Activated CD8-positive, alpha-beta memory T cell treated with anti-CD3 and anti-CD28 coated beads, Interleukin-2, amount 10 ng/mL, durations not matched to agents 7 days and 5 days (primary cell): ENCODE measurements around the gene ANKRD10. TPM values are rescaled to one million over a fixed set of nuclear protein-coding genes. Genes with fewer than 3 reads are reported as not detected.
A peak's percentile ranks its signal among the peaks of the same experiment; 100 is the strongest.

Experiments used
- ATAC-seq: fragments of 150-1000 bp; cut with Tn5 transposase; one replicate; pipeline ENCODE4 v1.10.0; 2021; ENCODE audit warnings: moderate library complexity
- CTCF ChIA-PET: fragments of 350-600 bp; sonication (Branson Sonifier 250); formaldehyde crosslinking; loops from one replicate; lab custom pipeline; 2021; ENCODE audit warnings: antibody characterized with exemption; lab: Charles Lee
- DNase-seq: peaks from one replicate; pipeline ENCODE4 v3.0.0-alpha.2; 2020
- H3K27ac Mint-ChIP-seq: one replicate; pipeline ENCODE4 v1.8.0; 2021; ENCODE audit warnings: mild to moderate bottlenecking, mixed read lengths
- H3K27me3 Mint-ChIP-seq: one replicate; pipeline ENCODE4 v1.8.0; 2021; ENCODE audit warnings: mixed read lengths
- H3K36me3 Mint-ChIP-seq: one replicate; pipeline ENCODE4 v1.8.0; 2021; ENCODE audit warnings: mild to moderate bottlenecking, mixed read lengths
- H3K4me1 Mint-ChIP-seq: one replicate; pipeline ENCODE4 v1.8.0; 2021; ENCODE audit warnings: mixed read lengths
- H3K4me3 Mint-ChIP-seq: one replicate; pipeline ENCODE4 v1.8.0; 2021; ENCODE audit warnings: mild to moderate bottlenecking, moderate library complexity, mixed read lengths
- H3K9me3 Mint-ChIP-seq: one replicate; pipeline ENCODE4 v1.8.0; 2022; ENCODE audit warnings: low read depth, mixed read lengths
- total RNA-seq, 2 experiments: library from RNA; stranded (reverse); gene quantifications; one replicate each; pipeline ENCODE4 v1.2.3, GENCODE V29; 2021

The ANKRD10 gene
- total RNA-seq, 2 experiments from 2014 or later = 120 to 143 TPM

DNA sequence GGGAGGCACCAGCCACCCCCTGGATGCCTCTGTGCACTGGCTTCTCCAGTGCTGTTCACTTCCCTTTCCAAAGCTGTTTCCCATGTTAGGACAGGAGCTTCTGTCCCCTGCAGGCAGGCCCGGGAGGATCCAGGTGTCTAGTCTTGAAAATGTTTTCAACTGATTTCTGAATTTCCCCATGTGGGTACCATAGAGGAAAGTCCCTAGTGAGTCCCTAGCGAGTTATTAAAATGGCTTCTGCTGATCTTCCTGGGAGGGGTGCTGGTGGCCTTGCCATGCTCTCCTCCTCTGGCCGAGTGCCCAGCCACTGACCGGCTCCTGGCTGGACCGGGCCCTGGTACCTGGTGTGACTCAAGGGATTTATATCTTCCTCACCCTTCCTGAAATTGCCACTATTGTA is 5.2 kb upstream of the ANKRD10 start:
- Mint-ChIP-seq H3K36me3 (peaks cover 3% of the 10 kb centered on the region), H3K27ac (no peak overlapping the region), H3K4me1 (peaks cover 25% of the 10 kb centered on the region), H3K4me3 (no peak overlapping the region), H3K27me3 (peaks cover 31% of the 10 kb centered on the region), H3K9me3 (no peaks in the 10 kb centered on the region)
- CTCF ChIA-PET = interaction anchor here (1.1 to 1.6 kb wide), 2 partner anchors 13 to 62 kb away, joined by 3 to 4 read pairs; no protein-coding TSS in a partner anchor
- ATAC-seq (no peak), DNase-seq (no peak)

DNA sequence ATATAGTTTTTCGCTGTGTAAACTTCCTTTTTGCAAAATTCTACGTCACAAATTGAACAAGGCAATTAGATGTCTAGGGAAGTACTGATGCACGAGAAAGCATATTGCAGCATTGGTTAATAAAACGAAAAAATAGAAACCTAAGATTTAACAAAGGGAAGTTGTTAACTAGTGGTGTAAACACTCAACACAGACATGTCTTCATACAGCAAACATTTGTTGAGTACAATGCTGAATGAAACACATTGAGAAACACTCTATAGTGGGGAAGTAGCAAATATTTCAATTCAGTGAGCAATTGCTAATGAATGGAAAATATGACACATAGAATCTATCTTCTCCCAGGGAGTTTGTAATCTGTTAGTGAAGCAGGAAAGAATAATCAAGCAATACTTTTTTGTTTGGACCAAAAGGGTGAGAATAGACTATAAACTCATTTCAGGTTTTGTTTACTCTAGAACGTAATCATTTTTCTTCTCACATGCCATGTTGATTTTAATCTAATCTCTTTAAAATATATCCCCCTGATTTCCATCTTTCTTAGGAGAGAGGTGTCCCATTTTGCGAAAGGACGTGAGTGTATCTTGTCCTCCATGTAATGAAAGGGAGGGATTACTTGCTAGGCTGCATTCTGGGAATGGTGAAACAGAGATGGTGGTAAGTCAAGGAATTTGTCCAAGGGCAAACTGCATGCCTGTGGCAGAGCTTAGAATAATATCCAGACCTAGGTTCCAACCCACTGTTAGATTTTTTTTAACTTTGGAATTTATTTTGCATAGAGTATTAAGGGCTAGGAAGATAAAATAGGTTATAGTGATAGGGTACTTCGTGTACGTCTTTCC is 1.7 kb upstream of the ANKRD10 start:
- Mint-ChIP-seq H3K4me3 (peak overlapping the region; percentile 39), H3K27me3 (peaks cover 2% of the 10 kb centered on the region), H3K4me1 (peaks cover 40% of the 10 kb centered on the region), H3K36me3 (peaks cover 11% of the 10 kb centered on the region), H3K27ac (no peak overlapping the region), H3K9me3 (no peaks in the 10 kb centered on the region)
- DNase-seq (no peak), ATAC-seq (no peak)
- CTCF ChIA-PET = no interaction called here

DNA sequence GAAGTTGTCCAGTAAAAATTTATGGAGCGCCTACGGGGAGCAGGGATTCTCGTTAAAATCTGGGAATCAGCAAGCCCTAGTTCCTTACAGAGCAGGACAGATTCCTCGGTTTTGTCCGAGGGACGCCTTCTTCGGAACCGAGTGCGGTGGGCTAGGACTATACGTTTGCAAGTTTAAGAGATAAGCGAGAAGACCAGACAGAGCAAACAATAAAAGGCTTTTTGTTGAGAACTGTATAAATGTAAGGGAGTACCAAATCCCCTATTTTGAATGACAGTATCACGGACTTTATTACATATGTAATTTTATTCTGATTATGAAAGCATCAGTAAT is 971 bp upstream of the ANKRD10 start:
- H3K27me3 Mint-ChIP-seq = no peaks in the 10 kb centered on the region
- peak overlapping the region; percentile 90 for H3K4me3 Mint-ChIP-seq
- peaks cover 39% of the 10 kb centered on the region for H3K4me1 Mint-ChIP-seq
- ATAC-seq = no peak
- peaks cover 13% of the 10 kb centered on the region for H3K36me3 Mint-ChIP-seq
- H3K9me3 Mint-ChIP-seq = no peaks in the 10 kb centered on the region
- CTCF ChIA-PET = interaction anchor here (0.7 to 2.6 kb wide), 18 partner anchors 8 to 354 kb away, joined by 3 to 15 read pairs (median 4); partner anchors contain the start of gene RAB20
- H3K27ac Mint-ChIP-seq = peak overlapping the region; percentile 88
- no peak for DNase-seq

DNA sequence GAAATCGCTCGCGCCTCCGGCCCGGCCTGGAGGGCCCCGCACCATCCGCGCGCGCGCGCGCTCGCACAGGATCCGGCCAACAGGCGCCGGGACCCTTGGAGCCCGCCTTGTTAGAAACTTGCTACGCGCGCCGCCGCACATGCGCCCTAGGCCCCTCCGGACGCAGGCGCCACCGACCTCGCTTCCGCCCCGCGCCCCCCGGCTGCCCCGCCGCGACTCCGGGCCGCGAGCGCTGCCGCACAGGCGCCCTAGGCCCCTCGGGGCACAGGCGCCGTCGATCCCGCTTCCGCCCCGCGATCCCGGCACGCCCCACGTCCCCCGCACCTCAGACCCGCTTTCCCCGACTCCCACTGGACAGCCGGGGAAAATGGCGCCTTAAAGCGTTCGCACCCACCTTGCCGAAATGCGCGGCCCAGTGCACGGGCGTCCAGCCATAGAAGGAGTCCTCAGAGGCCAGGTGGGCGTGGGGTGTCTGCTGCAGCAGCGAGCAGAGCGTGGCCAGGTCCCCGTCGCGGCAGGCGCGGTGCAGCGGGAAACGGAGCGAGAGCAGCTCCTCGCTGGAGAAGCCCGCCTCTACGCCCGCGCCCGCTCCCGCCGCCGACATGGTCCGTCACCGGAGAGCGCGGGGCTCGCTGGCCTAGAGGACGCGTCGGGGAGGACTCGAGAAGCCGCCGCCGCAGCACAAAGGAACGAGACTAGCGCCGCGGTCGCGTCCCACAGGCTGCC is 375 bp downstream of the ANKRD10 start:
- Mint-ChIP-seq H3K27ac (peak overlapping the region; percentile 91), H3K27me3 (no peaks in the 10 kb centered on the region), H3K4me1 (peaks cover 43% of the 10 kb centered on the region), H3K36me3 (peaks cover 23% of the 10 kb centered on the region), H3K9me3 (no peaks in the 10 kb centered on the region), H3K4me3 (peak overlapping the region; percentile 90)
- ATAC-seq (peak; percentile 39), DNase-seq (peak; percentile 85)
- CTCF ChIA-PET = interaction anchor here (1.0 to 2.6 kb wide), 18 partner anchors 9 to 202 kb away, joined by 3 to 15 read pairs (median 4); no protein-coding TSS in a partner anchor

DNA sequence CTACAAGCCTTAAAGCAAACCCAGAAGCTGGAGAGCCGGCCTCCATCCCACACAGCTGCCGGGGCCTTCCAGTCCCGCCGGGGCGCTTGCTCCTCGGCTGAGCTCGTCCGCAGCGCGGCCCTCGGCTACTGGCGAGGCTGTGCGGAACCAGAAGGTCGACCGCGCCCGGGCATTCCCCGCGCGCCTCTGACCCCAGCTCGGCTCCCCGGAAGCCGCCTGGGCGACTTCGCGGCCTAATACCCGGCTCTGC is 863 bp downstream of the ANKRD10 start:
- no peak for ATAC-seq
- H3K27ac Mint-ChIP-seq = peak overlapping the region; percentile 91
- peaks cover 25% of the 10 kb centered on the region for H3K36me3 Mint-ChIP-seq
- H3K4me3 Mint-ChIP-seq = peak overlapping the region; percentile 90
- H3K9me3 Mint-ChIP-seq = no peaks in the 10 kb centered on the region
- H3K27me3 Mint-ChIP-seq = no peaks in the 10 kb centered on the region
- DNase-seq = no peak
- H3K4me1 Mint-ChIP-seq = peaks cover 48% of the 10 kb centered on the region
- CTCF ChIA-PET = interaction anchor here (0.7 to 2.6 kb wide), 7 partner anchors 9 to 202 kb away, joined by 3 to 15 read pairs (median 6); no protein-coding TSS in a partner anchor

DNA sequence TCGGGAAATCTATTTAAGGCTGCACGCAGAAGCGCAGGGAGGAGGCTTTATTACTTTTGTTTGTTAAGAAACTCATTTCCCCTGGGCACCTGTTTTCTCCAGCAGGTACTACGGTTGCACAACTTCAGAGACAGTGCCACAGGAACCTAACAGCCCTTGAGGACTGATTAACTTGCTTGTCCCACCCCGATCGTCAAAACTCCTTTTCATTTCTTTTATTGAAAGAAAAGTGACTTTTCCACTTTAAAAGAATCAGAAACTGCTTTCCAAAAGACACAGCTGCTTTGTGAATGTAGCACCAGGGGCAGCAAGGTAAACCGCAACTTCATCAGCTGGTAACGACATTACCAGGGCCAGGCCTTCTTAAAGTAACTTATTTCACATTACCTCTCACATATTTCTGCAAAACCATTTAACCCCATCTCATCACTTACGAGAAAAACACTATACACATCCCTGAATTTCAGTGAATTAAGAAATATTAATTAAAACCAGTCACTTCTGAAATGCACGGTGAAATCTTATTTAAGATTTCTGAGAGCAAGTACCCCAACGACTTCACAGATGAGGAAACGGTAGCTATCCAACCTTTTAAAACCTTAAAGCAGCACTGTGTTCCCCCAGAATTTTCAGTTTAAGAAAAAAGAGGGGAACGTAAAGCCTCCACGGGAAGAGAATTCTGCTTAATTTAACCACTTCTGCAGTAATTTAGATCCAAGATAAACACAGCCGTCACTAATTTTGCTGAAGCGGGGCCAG is 1.4 kb downstream of the ANKRD10 start:
- peaks cover 52% of the 10 kb centered on the region for H3K4me1 Mint-ChIP-seq

DNA sequence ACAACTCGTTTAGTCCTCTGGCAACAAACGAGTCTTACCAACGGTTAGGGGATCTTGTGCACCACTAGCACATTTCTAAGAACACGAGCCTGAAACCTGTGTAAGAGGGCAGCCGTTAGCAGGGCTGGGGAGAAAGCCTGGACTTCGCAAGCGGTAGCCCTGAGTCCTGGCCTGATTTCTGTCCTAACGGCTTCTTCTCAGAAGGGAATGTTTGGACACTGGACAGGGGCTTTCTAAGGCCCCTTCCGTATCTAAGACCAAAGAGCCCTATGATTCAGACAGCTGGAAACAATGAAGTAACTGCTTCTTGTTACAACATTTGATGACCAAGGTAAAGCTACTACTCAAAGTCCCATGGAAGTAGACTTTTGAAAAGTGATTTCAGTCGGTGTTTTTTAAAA is 2.2 kb downstream of the ANKRD10 start:
- peaks cover 60% of the 10 kb centered on the region for H3K4me1 Mint-ChIP-seq
- no peaks in the 10 kb centered on the region for H3K27me3 Mint-ChIP-seq
- ATAC-seq (no peak), DNase-seq (no peak)
- H3K27ac Mint-ChIP-seq = peak overlapping the region; percentile 91
- H3K9me3 Mint-ChIP-seq = no peaks in the 10 kb centered on the region
- H3K36me3 Mint-ChIP-seq = peaks cover 31% of the 10 kb centered on the region
- CTCF ChIA-PET = interaction anchor here (1.0 to 1.7 kb wide), 3 partner anchors 26 to 229 kb away, joined by 3 to 6 read pairs (median 4); no protein-coding TSS in a partner anchor
- peak overlapping the region; percentile 90 for H3K4me3 Mint-ChIP-seq

More for the DNA sequence above, 1.4 kb downstream of the ANKRD10 start:
- ATAC-seq = no peak
- peak; percentile 51 for DNase-seq
- CTCF ChIA-PET = interaction anchor here (0.7 to 2.6 kb wide), 7 partner anchors 8 to 201 kb away, joined by 3 to 15 read pairs (median 6); no protein-coding TSS in a partner anchor
- peak overlapping the region; percentile 91 for H3K27ac Mint-ChIP-seq
- H3K9me3 Mint-ChIP-seq = no peaks in the 10 kb centered on the region
- no peaks in the 10 kb centered on the region for H3K27me3 Mint-ChIP-seq
- peaks cover 29% of the 10 kb centered on the region for H3K36me3 Mint-ChIP-seq
- H3K4me3 Mint-ChIP-seq = peak overlapping the region; percentile 90

DNA sequence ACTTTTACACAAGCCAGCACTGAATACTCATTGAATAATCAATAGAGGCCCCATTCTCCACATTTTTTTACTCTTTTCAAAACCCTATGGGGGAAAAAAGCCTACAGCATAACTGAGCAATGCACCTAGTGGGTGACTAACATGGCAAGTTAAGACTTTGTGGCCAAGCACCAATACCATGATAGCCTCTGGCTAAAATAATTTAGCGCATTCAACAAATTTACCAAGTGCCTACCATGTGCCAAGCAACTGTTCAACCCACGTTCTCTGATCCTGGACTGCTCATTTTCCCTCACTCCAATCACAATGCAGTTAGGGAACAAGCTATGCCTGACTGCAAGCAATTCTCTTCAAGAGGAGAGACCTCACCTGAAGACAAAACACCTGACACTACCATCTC is 3.0 kb downstream of the ANKRD10 start:
- H3K36me3 Mint-ChIP-seq = peaks cover 34% of the 10 kb centered on the region
- DNase-seq (no peak), ATAC-seq (no peak)
- no peaks in the 10 kb centered on the region for H3K27me3 Mint-ChIP-seq
- H3K27ac Mint-ChIP-seq = peak overlapping the region; percentile 61
- H3K4me1 Mint-ChIP-seq = peaks cover 64% of the 10 kb centered on the region
- CTCF ChIA-PET = interaction anchor here (1.0 kb wide), 1 partner anchor 228 kb away, joined by 3 read pairs; no protein-coding TSS in a partner anchor
- peak overlapping the region; percentile 90 for H3K4me3 Mint-ChIP-seq
- no peaks in the 10 kb centered on the region for H3K9me3 Mint-ChIP-seq

DNA sequence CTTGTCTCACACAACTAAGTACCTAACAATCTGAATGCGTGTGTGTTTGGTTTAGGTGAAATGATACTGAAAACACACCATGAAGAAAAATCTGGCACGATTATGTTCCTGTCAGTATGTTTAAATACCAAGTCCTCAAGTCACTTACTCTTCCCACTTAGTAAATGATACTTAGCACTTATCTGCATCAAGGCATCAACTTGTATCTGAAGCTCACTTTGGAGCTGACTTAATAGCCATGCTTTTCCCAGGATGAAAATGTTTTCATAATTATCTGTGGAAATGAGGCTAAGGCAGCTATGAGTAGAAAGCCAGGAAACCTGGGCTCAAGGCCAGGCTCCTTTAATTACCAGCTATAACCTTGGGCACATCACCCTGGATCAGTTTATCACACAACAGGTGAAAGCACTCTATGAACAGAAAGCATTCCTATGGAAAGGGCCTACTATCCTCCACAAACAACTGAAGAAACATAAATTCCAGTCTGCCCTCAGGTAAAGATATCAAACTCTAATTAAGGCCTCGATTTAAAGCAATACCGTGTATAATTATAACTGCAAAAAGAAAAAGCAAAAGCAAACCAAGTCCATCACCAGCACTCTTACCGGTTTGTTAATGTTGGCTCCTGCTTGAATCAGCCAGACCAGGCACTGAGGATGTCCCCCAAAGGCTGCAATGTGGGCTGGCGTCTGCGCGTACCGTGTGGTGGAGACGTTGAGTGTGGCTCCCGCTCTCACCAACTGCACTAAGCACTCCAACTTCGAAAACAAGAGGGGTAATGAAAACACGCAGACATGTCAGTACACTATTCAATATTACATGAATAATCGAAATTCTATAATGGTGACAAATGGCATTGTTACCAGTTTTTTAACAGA is 4.6 kb downstream of the ANKRD10 start:
- Mint-ChIP-seq H3K9me3 (no peaks in the 10 kb centered on the region), H3K36me3 (peaks cover 47% of the 10 kb centered on the region), H3K4me1 (peaks cover 68% of the 10 kb centered on the region), H3K4me3 (no peak overlapping the region), H3K27ac (no peak overlapping the region), H3K27me3 (no peaks in the 10 kb centered on the region)
- DNase-seq (no peak), ATAC-seq (no peak)
- CTCF ChIA-PET = interaction anchor here (1.1 kb wide), 1 partner anchor 11 kb away, joined by 3 read pairs; no protein-coding TSS in a partner anchor

DNA sequence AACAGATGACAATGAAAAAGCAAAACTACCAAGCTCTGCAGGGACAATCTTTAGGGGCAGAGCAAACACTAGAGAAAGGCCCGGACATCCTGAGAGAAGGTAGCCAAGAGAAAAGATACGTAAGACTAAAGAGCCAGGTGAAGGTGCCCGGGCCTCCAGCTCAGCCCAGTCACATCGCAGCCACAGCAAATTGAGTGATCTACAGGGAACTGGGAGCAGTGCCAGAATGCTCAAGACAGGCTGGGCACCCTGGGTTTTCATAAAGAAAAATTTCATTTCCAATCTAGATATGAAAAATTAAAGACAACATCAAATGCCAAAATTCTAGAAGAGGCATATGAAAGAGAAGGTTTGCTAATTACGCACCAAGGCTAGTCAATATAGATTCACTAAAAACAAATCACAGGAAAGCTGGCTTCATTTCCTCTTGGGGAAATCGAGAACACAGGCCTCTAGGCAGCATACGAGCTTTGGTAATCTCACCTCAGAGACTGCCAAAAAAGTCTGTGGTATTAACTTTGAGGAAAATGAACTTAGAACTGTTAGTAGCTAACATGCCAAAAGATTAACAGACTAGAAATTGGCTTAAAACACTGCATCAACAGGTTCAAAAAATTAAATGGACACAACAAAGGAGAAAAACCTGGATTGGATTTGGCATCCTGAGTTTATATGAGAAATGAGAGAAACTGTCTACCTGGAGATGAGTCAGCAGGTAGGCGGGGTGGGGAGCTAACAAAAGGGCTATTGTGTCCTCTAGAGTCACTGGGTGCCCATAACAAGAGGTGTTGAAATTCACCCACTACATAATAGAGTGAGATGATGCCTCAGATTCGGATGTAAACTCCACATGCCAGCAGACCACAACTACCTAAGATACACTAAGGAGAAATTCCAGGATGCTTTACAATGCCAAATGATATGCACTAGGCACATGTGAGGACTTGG is 6.6 kb downstream of the ANKRD10 start:
- no peak for DNase-seq
- CTCF ChIA-PET = interaction anchor here (1.4 kb wide), 1 partner anchor 12 kb away, joined by 4 read pairs; no protein-coding TSS in a partner anchor
- H3K36me3 Mint-ChIP-seq = peaks cover 50% of the 10 kb centered on the region
- H3K4me3 Mint-ChIP-seq = no peak overlapping the region
- H3K27ac Mint-ChIP-seq = peak overlapping the region; percentile 31
- no peak for ATAC-seq
- H3K9me3 Mint-ChIP-seq = no peaks in the 10 kb centered on the region
- H3K27me3 Mint-ChIP-seq = no peaks in the 10 kb centered on the region
- H3K4me1 Mint-ChIP-seq = peaks cover 66% of the 10 kb centered on the region

DNA sequence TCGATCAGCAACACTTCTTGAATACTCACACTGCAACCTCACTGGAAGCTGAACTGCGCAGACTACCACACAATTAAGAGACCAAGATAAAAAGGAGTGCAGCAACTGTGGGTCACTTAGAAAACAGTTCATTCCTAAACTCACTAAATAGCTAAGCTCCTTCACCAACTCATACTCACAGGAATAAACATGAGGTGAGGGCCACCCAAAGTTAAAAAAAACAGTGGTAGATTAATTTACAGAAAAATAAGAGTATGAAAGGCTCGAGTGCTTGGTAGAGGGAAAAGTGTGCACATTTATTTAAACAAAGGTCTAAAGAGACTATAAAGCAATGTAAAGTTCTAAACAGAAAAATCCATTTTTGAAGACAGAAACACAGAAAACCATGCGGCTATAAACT is 7.6 kb downstream of the ANKRD10 start:
- CTCF ChIA-PET = interaction anchor here (0.9 to 1.4 kb wide), 2 partner anchors 13 to 451 kb away, joined by 3 to 4 read pairs; no protein-coding TSS in a partner anchor
- ATAC-seq = no peak
- Mint-ChIP-seq H3K27ac (no peak overlapping the region), H3K27me3 (no peaks in the 10 kb centered on the region), H3K9me3 (no peaks in the 10 kb centered on the region), H3K4me1 (peaks cover 57% of the 10 kb centered on the region), H3K4me3 (no peak overlapping the region), H3K36me3 (peaks cover 53% of the 10 kb centered on the region)
- no peak for DNase-seq
